Measurements from ENCODE around the gene PNPLA1.

DNA sequence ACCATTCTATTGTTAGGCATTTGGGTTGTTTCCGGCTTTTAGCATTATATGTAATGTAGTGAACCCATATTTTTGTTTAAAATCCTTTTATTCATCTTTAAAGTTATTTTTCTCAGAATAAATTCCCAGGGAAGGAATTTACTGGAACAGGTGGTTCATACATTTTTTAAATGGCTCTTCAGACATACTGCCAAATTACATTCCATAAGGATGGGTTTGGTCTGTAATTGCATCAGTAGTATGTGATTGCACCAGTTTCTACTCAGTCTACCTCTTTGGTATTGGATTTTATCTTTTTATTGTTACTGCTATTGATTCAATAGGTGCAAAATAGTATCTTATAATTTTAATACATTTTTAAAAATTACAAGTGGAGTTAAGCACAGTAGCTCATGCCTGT is 46.2 kb upstream of the PNPLA1 start:
- TF ChIP-seq YY1 (IDR thresholded peaks at IDR 0.05; ENCODE audit: insufficient read depth, insufficient read length) (no peak), SUZ12 (IDR thresholded peaks at IDR 0.05; ENCODE audit: extremely low read depth, insufficient read depth, insufficient read length) (no peak), ZNF274 (IDR thresholded peaks at IDR 0.05; ENCODE audit: low read depth, low read length) (no peak)

All from NT2/D1 (cell line).